Suprapubic skin (tissue), 3 donors: Measurements from ENCODE around the gene AJAP1.

Experiments
- EP300 ChIP-seq: sonication (generic); formaldehyde crosslinking; IDR thresholded peaks from one replicate; pipeline ENCODE4 v1.6.1; 2017; ENCODE audit warnings: antibody characterized with exemption
- POLR2A ChIP-seq, 2 donors: fragments of 450-650 bp; IDR thresholded peaks; one replicate each; pipeline ENCODE4 v1.6.1; 2017; ENCODE audit warnings: antibody characterized with exemption in 2 of 2, mild to moderate bottlenecking in 2 of 2, moderate library complexity in 2 of 2
- TF ChIP-seq, protein P1 (sequence below), 2 donors: fragments of 200-600 bp in 1 of 2; fragments of 450-650 bp in 1 of 2; sonication (generic) in 1 of 2; IDR thresholded peaks; one replicate each; pipeline ENCODE4 v1.5.1; 2016 to 2019; ENCODE audit warnings: antibody characterized with exemption in 2 of 2, mild to moderate bottlenecking in 1 of 2, moderate library complexity in 1 of 2

- TF ChIP-seq EP300 (no peak), POLR2A (IDR thresholded peaks at IDR 0.05) (no peak)
- TF ChIP-seq, protein P1, sequence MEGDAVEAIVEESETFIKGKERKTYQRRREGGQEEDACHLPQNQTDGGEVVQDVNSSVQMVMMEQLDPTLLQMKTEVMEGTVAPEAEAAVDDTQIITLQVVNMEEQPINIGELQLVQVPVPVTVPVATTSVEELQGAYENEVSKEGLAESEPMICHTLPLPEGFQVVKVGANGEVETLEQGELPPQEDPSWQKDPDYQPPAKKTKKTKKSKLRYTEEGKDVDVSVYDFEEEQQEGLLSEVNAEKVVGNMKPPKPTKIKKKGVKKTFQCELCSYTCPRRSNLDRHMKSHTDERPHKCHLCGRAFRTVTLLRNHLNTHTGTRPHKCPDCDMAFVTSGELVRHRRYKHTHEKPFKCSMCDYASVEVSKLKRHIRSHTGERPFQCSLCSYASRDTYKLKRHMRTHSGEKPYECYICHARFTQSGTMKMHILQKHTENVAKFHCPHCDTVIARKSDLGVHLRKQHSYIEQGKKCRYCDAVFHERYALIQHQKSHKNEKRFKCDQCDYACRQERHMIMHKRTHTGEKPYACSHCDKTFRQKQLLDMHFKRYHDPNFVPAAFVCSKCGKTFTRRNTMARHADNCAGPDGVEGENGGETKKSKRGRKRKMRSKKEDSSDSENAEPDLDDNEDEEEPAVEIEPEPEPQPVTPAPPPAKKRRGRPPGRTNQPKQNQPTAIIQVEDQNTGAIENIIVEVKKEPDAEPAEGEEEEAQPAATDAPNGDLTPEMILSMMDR (IDR thresholded peaks at IDR 0.05): no peak
Observed at GRCh38 chr1:4708840-4709507, 54.6 kb downstream of the AJAP1 start.
